HG03342 (cell line): ENCODE measurements around the gene TRABD2A.

Experiments used
- ATAC-seq: cut with Tn5 transposase; IDR thresholded peaks from one replicate; pipeline ENCODE4 v1.9.1; 2021; ENCODE audit warnings: mild to moderate bottlenecking, moderate library complexity; ENCODE audit not compliant: unreplicated experiment

TRABD2A gene

GRCh38 chr2:84823229-84823628 lies 57.7 kb downstream of the TRABD2A start:
- ATAC-seq: no peak

GRCh38 chr2:84821806-84822205 lies 59.1 kb downstream of the TRABD2A start:
- no peak for ATAC-seq

DNA sequence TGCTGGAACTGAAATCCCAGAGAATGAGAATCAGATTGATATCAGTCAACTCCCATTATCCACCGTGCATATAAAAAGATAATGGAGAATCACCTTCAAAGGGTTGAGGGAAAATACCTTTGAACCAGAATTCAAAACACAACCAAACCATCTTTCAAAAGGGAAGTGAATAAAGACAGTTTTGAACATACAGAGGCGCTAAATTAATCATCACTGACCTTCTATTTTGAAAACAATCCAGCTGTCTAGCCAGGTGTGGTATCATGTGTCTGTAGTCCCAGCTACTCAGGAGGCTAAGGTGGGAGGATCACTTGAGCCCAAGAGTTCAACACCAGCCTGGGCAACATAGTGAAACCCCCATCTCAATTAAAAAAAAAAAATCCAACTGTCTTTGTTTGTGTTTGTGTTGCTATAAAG lies 63.6 kb downstream of the TRABD2A start:
- ATAC-seq: peak; percentile 93

- peak; percentile 69 for ATAC-seq
Observed at GRCh38 chr2:84816426-84817026, 64.4 kb downstream of the TRABD2A start.

- no peak for ATAC-seq
Observed at GRCh38 chr2:84815146-84815545, 65.7 kb downstream of the TRABD2A start.

GRCh38 chr2:84811839-84812431 lies 68.9 kb downstream of the TRABD2A start:
- ATAC-seq: no peak

DNA sequence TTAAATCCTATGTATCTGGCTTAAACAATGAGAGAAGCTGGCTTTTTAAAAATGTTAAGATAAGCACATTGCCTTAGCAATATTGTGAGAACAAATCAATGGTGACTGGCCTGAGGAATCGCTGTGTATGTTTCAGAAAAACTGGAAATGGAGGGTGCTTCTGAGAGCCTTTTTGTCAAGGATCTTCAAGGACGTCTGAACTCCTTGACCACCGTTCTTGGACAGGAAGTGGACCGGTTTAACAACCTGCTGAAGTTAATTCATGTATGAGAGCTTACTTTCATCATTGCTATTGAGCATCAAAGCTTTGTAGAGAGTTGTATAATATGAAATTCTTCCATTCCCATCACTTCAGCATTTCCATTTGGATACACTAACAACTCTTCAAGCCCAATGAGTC lies 72.6 kb downstream of the TRABD2A start:
- ATAC-seq: no peak

DNA sequence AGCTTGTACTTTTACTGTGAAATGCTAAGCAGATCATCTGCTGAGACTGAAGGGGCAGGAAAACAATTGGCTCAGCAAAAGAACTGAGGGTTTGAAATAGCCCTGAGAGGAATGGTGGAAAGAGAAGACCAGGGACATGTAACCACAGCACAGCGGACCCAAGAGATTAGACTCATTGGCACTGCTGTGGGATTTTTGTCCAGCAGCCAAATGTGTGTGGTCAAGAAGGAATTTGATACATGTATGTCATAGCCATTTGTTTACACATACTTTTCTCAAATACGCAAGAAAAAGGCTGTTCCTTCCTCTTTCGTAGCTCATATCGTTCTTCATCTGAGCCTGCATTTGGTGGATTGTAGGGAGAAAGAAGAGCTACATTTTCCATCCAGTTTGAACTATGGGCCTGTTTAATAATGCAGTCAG lies 73.8 kb downstream of the TRABD2A start:
- no peak for ATAC-seq

- no peak for ATAC-seq
Observed at GRCh38 chr2:84805250-84805958, 75.5 kb downstream of the TRABD2A start.

DNA sequence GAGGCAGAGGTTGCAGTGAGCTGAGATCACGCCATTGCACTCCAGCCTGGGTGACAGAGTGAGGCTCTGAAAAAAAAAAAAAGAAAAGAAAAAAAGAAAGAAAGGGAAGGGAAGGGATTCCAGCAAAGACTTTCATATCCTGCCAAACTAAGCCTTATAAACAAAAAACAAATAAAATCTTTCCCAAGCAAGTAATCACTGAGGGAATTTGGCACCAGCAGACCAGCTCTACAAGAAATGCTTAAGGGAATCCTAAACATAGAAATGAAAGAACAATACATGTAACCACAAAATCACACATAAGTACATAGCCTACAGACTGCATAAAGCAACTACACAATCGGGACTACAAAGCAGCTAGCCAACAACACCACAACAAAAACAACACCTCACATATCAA lies 79.1 kb downstream of the TRABD2A start:
- no peak for ATAC-seq

- peak; percentile 86 for ATAC-seq
Observed at GRCh38 chr2:84800194-84800805, 80.6 kb downstream of the TRABD2A start.

GRCh38 chr2:84799772-84800171 lies 81.1 kb downstream of the TRABD2A start:
- ATAC-seq: no peak

DNA sequence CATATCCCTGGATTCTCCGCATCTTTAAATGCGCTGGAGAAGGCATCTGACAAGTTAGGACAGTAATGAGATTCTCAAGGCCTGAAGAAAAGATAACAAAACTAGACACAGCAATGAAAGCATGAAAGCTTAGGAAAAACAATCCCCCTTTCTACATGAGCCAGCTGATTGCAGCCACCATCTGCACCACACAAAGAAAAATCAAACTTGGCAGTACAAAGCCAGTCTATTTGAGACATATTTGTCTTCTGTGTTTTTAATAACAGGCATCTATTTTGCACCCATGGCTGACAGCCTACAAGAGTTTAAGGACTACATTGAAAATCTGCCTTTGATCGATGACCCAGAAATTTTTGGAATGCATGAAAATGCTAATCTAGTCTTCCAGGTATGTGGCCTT lies 83.6 kb downstream of the TRABD2A start:
- ATAC-seq: no peak

DNA sequence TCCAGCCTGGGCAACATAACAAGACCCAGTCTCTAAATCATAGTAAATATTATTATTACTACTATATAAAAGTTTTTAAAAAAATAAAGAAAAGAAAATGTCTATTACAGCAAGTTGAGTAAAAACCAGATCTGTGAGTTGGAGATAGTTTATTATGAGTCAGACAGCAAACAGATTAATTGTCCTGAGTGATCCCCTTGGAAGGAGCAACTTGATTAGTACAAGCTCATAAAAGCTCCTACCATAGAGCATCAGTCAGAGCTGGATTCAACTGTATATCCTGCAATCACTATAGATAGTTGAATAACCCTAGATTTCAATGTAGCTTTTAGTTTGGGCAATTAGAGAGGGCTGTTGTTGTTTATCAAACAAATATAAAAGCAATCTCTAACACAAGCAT lies 84.1 kb downstream of the TRABD2A start:
- no peak for ATAC-seq

- ATAC-seq: no peak
Observed at GRCh38 chr2:84793641-84794040, 87.2 kb downstream of the TRABD2A start.

DNA sequence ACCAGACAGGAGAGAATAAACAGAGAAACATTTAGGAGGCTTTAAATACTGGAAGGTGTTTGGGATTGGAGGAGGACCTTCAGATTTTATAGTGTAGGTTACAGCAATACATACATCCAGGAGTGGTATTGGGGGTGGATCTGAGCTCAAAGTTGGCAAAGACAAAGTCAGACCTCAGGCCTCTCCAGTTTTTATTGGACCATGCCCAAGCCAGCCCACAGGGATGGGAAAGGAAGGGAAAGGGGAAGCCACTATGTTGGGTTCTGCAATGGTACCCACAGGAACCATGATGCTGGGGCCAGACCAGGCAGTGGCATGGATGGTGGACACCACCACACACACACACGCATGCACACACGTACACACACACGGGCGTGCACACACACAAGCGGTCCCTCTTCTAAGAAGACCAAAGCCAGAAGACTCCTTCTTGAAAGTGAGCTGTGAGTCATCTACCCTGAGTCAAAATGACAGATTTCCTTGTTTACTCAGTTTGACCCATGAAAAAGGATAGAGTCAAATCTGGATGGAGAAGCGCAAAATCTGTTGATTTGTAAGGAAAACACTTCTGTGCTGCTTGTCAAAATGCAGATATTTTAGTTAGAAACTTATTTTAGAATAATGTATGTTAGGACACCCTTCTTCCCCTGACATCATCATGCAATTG lies 87.9 kb downstream of the TRABD2A start:
- no peak for ATAC-seq

GRCh38 chr2:84788498-84788897 lies 92.4 kb downstream of the TRABD2A start:
- no peak for ATAC-seq

- ATAC-seq: no peak
Observed at GRCh38 chr2:84788027-84788426, 92.9 kb downstream of the TRABD2A start.

DNA sequence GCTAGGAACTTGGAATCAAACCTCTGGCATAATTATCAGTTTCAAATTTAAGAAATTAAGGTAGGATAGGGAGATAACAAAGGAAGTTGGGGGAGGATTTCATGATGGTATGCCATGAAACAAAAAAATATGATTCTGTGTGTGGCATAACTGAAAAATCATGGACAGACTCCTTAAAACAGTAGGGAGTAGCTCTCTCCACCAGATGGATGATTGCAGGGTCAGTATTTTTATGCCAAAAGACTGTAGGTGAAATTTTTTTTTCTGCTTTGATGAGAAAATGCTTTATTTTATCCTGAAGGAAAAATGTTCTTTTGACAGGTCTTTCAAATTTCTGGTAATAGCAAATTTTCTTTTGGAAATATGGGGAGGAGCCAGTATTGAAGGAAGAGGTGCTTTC lies 94.3 kb downstream of the TRABD2A start:
- ATAC-seq: no peak

DNA sequence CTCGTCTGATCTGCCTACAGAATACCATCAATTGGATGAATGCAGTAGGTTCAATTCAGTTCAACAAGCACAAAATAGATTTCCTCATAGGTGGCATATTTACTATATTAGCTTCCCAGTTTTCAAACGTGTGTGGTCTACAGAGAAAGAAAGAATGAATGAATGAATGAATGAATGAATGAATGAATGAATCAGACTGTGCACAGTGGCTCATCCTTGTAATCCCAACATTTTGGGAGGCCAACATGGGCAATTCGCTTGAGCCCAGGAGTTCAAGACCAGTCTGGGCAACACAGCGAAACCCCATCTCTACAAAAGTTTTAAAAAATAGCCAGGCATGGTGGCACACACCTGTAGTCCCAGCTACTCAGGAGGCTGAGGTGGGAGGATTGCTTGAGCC lies 94.9 kb downstream of the TRABD2A start:
- ATAC-seq: no peak

DNA sequence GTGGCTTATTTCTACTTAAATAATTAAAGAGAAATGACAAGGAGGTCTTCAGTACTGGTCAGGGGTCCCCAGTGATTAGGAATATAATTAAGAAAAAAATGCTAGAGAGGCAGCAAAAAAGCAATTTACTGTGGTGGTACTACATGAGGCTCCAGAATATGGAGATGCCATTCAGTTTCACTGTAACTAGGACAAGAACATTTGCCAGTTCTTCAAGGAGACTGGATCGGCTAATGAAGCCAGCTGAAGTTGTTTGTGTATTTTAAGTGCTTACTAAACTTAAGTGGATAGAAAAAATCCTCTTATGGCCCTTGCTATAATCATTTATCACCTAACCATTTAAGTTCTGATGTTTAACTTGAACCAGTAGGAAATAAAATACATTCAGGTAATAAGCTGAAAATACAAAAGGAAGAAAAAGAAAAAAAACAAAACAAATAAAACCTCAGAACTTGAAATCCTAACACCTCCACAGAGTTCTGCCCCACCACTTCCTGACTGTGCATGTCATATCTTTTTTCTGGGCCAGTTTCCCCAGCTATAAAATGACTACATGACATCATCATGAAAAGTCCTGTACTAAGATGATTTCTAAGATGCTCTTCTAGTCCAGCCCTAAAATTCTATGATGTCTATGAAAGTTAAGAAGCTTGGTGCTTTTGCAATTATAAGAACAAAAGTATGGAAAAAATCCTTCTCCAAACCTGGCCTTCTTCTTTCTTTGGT lies 98.0 kb downstream of the TRABD2A start:
- no peak for ATAC-seq
